DOHH2 (cell line): ENCODE data around the gene CD59.

ENCODE experiments used
- H3F3A ChIP-seq: fragments of 200-600 bp; sonication (generic), shearing (Covaris generic); 2 replicates; pipeline ENCODE4 v1.6.0; 2016; ENCODE audit warnings: antibody characterized with exemption, mild to moderate bottlenecking; ENCODE audit not compliant: control insufficient read depth, insufficient read depth
- H3K27ac ChIP-seq: fragments of 200-600 bp; sonication (generic); 2 replicates; pipeline ENCODE4 v1.5.1; 2014; ENCODE audit warnings: low read depth, mild to moderate bottlenecking, low read length, moderate library complexity
- H3K27me3 ChIP-seq: fragments of 200-600 bp; sonication (generic); 2 replicates; pipeline ENCODE4 v1.6.1; 2014; ENCODE audit warnings: mild to moderate bottlenecking, low read length, mixed read lengths; ENCODE audit not compliant: control insufficient read depth
- H3K36me3 ChIP-seq: fragments of 200-600 bp; sonication (generic); 2 replicates; pipeline ENCODE4 v1.6.1; 2014; ENCODE audit warnings: mild to moderate bottlenecking, low read length, moderate library complexity, mixed read lengths; ENCODE audit not compliant: control insufficient read depth
- H3K4me1 ChIP-seq: fragments of 200-600 bp; sonication (generic); 2 replicates; pipeline ENCODE4 v1.6.1; 2014; ENCODE audit warnings: mild to moderate bottlenecking, low read length, mixed read lengths; ENCODE audit not compliant: control insufficient read depth
- H3K4me2 ChIP-seq: fragments of 200-600 bp; sonication (generic); 2 replicates; pipeline ENCODE4 v1.6.0; 2014; ENCODE audit warnings: mild to moderate bottlenecking, low read length, moderate library complexity
- H3K4me3 ChIP-seq: fragments of 200-600 bp; sonication (generic); 2 replicates; pipeline ENCODE4 v1.5.1; 2014; ENCODE audit warnings: mild to moderate bottlenecking, low read length, mixed read lengths
- H3K79me2 ChIP-seq: fragments of 200-600 bp; sonication (generic); 2 replicates; pipeline ENCODE4 v1.6.1; 2014; ENCODE audit warnings: mild to moderate bottlenecking, low read length, mixed read lengths; ENCODE audit not compliant: control insufficient read depth
- H3K9me2 ChIP-seq: fragments of 200-600 bp; sonication (generic); replicated peaks from 2 replicates; pipeline ENCODE4 v1.6.1; 2014; ENCODE audit warnings: mild to moderate bottlenecking, low read length, mixed read lengths; ENCODE audit not compliant: control insufficient read depth
- H3K9me3 ChIP-seq: fragments of 200-600 bp; sonication (generic); 2 replicates; pipeline ENCODE4 v1.6.1; 2014; ENCODE audit warnings: antibody characterized with exemption, low read length, mixed read lengths; ENCODE audit not compliant: control insufficient read depth, insufficient read depth
- H4K20me1 ChIP-seq: fragments of 200-600 bp; sonication (generic); 2 replicates; pipeline ENCODE4 v1.6.0; 2014; ENCODE audit warnings: low read depth, mild to moderate bottlenecking, antibody characterized with exemption, low read length, moderate library complexity; ENCODE audit not compliant: control insufficient read depth, insufficient read depth
- CTCF ChIP-seq: fragments of 200-600 bp; sonication (generic); IDR thresholded peaks from one replicate; pipeline ENCODE4 v1.5.1; 2014; ENCODE audit warnings: antibody characterized with exemption, mild to moderate bottlenecking, low read depth, low read length; ENCODE audit not compliant: poor library complexity, severe bottlenecking
- EZH2phosphoT487 ChIP-seq: fragments of 200-600 bp; sonication (generic); IDR thresholded peaks from 2 replicates; pipeline ENCODE4 v1.6.1; 2017; ENCODE audit warnings: borderline replicate concordance, mild to moderate bottlenecking, antibody characterized with exemption, low read length, moderate library complexity, mixed read lengths

The CD59 gene

GRCh38 chr11:33700063-33700501 is 36.1 kb downstream of the CD59 start:
- peaks cover 46% of the 10 kb centered on the region for H3K27me3 ChIP-seq
- H4K20me1 ChIP-seq, result no peaks in the 10 kb centered on the region
- H3K9me3 ChIP-seq, result no peaks in the 10 kb centered on the region
- no peaks in the 10 kb centered on the region for H3K79me2 ChIP-seq
- H3F3A ChIP-seq, result no peaks in the 10 kb centered on the region
- no peak for TF ChIP-seq EZH2phosphoT487
- TF ChIP-seq CTCF, result no peak
- no peaks in the 10 kb centered on the region for H3K9me2 ChIP-seq
- no peak overlapping the region for H3K27ac ChIP-seq
- H3K36me3 ChIP-seq, result no peaks in the 10 kb centered on the region
- H3K4me2 ChIP-seq, result peak overlapping the region; percentile 72
- peak overlapping the region; percentile 72 for H3K4me3 ChIP-seq
- H3K4me1 ChIP-seq, result peaks cover 15% of the 10 kb centered on the region

GRCh38 chr11:33699515-33700062 is 36.6 kb downstream of the CD59 start:
- no peaks in the 10 kb centered on the region for H3K79me2 ChIP-seq
- H3K4me3 ChIP-seq, result peak overlapping the region; percentile 72; the same call in 1 of the 2 replicates

GRCh38 chr11:33698921-33699320 is 37.3 kb downstream of the CD59 start:
- H3K9me2 ChIP-seq, result no peaks in the 10 kb centered on the region
- peaks cover 46% of the 10 kb centered on the region for H3K27me3 ChIP-seq
- no peaks in the 10 kb centered on the region for H4K20me1 ChIP-seq
- peaks cover 15% of the 10 kb centered on the region for H3K4me1 ChIP-seq
- H3K36me3 ChIP-seq, result no peaks in the 10 kb centered on the region
- no peaks in the 10 kb centered on the region for H3K9me3 ChIP-seq
- no peak overlapping the region for H3K4me2 ChIP-seq
- H3K79me2 ChIP-seq, result no peaks in the 10 kb centered on the region
- H3K4me3 ChIP-seq, result no peak overlapping the region
- H3F3A ChIP-seq, result no peaks in the 10 kb centered on the region
- no peak overlapping the region for H3K27ac ChIP-seq
- TF ChIP-seq EZH2phosphoT487 (no peak), CTCF (no peak)

More at GRCh38 chr11:33699515-33700062, 36.6 kb downstream of the CD59 start:
- Histone ChIP-seq H3K4me1 (peaks cover 15% of the 10 kb centered on the region), H3F3A (no peaks in the 10 kb centered on the region), H3K27me3 (peaks cover 46% of the 10 kb centered on the region), H3K27ac (no peak overlapping the region), H3K9me3 (no peaks in the 10 kb centered on the region), H4K20me1 (no peaks in the 10 kb centered on the region), H3K9me2 (no peaks in the 10 kb centered on the region), H3K4me2 (peak overlapping the region; percentile 72), H3K36me3 (no peaks in the 10 kb centered on the region)
- TF ChIP-seq CTCF (no peak), EZH2phosphoT487 (no peak)
